ENCODE results near the gene DYNLT4.
"Not testable (repeated sequence)": the region's sequence is repeated elsewhere in the genome, so short reads cannot be mapped to it uniquely, and the experiment has no call there.

The DYNLT4 gene, protein sequence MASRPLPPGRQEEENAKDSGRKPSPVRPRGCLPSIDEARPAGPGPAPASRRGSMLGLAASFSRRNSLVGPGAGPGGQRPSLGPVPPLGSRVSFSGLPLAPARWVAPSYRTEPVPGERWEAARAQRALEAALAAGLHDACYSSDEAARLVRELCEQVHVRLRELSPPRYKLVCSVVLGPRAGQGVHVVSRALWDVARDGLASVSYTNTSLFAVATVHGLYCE

DNA sequence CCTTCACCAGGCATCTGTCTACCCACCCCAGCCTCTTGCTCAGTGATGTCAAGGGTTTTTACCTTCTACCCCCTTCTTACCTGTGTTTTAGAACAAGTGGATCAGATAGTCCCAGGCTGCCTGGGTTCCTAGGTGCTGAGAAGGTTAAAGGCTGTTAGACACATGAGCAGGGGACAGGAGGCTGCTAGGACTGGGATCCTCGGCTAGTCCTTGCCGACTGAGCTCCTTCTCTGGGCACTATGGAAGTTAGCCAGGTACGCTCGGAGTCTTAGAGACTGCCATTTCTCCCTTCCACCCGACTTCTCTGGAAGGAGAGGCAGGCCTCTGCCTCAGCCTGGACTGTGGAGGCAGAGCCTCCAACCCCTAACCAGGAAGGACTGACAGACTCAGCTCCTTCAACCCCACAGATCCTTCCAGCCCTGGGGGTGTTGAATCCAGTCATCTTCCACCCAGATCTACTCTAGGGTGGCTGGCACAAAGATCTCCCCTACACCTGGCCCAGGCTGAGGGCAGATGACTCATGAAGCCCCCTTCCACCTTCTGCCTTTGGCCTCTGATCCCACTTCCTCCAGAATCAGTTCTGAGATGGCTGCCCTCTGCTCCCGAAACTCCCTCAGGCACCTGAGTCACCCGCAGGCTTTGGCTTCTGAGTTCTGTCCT is at the start of gene DYNLT4:
TSS of gene DYNLT4 (minus strand) at position 648 of the 660 bp plus-strand sequence. CDS start 683 bp downstream, outside the sequence.
- no peak for DNase-seq

DNA sequence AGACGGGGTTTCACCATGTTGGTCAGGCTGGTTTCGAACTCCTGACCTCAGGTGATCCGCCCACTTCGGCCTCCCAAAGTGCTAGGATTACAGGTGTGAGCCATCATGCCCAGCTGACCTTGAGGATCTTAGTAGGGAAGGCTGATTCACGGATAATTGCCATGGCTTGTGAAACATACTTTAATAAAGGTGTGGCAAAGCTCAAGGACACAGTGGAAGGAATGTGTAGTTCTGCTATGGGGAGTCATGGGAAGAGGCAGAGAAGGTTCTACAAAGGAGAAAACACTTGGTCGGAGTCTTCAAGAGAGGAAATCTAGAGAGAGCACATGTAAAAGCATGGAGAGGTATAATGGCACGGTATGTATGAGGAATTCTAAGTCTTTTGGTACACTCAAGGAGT is 48.6 kb upstream of the DYNLT4 start:
- no peak for DNase-seq

DNA sequence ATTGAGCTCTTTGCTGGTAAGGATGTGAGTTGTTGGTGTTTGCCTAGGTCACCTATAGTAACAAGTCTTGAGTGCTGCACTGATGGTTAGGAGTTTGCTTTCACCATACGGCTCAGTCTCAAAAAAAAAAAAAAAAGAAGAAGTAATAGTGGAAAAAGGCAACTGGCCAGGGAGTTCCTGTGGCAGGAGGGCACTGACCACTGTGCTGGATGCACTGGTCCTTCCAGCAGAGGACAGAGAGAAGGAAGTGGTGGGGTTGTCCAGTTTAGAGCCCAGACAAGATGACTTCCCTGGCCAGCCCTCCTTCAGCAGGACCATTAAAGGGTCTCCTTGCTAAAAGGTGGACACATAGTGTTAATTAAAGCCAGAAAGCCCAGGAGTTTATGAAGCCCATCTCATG is 47.8 kb upstream of the DYNLT4 start:
- no peak for DNase-seq

DNA sequence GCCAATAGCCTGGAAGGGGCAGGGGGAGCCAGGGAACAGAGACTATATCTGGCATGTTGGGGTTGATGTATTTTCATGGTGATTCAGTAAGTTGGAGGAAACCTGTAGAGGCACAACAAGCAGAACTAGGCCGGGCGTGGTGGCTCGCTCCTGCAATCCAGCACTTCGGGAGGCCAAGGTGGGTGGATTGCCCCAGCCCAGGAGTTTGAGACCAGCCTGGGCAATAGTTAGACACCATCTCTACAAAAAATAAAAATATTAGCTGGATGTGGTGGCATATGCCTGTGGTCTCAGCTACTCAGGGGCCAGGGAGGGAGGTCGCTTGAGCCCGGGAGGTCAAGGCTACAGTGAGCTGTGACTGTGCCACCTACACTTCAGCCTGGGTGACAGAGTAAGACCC is 46.0 kb upstream of the DYNLT4 start:
- no peak for DNase-seq

DNA sequence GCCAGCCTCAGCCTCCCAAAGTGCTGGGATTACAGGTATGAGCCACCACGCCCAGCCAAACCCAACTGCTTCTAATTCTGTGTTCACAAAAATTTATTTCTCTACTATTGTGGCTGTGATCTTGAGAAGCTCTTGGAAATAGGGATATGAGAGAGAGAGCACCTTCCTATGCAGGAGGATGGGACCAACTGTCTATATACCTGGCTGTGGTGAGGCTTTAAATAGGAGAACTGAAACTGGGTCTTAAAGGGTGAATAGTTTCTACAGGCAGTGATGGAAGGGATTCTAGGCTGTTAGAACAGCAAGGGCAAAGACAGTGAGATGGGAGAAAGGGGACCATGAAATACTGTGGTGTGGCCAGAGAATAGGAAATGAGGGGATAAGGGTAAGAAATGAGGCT is 44.2 kb upstream of the DYNLT4 start:
- DNase-seq = no peak

DNA sequence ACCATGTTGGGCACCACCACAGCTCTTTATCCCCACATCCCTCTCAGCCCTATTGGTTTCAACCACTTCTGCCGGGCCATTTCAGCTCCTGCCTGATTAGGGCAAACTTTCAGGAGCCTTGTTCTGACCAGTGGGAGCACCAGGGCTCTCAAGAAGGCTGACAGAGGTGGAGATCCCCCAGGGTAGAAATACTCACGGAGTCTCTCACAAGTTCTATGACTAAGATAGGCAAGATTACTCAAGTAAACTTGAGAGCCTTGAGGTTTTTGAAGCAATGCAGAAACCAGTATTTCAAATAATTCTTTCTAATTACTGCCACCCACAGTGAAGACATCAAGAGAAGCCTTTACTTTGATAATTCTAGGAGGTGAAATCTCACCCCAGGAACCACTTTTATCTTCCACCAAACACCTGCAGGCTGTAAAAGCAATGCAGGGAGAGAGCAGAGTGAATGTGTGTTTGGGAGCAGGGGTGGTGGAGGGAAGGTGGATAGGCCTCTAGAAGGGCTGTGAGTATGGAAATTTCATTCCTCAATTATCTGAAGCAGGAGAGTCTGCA is 42.5 kb upstream of the DYNLT4 start:
- DNase-seq = no peak

DNA sequence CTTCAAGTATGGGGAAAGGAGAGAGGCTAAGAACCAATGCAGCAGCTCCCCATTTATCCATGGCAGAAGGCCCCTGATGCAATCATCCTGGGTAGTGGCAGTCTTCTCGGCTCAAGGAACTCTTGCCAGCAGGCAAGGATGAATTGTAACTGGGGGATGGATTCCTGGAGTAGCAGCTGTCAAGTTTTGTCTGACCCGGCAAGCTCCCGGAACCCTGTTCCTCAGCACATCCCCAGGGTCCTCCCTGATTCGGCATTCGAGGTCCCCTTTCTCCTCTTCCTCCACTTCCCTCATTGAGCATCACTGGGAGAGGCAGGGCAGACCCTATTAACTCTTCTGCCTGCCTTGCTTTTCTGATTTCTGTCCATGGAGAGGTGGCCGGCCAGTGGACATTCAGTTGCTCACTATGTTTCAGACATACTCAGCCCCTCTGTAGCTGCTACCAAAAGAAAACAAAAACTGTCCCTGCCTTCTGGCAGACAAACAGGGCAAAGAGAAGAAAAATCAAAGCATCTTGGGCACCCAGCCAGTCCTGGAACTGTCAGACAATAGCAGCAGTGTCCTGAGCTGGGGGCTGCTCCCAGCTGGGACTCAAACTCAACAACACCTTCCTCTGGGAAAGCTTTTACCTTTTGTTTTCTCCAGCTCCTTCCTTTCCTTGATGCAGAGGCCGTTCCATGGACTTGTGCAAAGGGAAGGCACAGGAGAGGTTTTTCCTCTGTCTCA is 41.5 kb upstream of the DYNLT4 start:
- no peak for DNase-seq

DNA sequence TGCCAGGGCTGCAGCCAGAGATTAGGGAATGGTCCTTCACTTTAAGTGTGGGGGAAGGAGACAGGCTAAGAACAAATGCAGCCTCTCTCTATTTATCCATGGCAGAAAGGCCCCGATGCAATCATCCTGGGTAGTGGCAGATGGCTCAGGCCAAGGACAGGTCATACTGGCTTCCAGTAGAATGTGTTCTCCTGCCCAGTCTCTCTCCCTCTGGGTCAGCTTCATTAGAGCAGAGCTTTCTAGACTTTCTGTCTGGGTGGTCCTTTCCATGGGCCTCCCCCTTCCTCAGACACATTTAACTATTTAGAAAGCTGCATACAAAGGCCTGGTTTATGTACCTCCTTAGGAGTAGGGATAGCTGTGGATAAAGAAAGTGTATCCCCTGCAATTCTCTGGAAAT is 40.7 kb upstream of the DYNLT4 start:
- peak; percentile 28 for DNase-seq

DNA sequence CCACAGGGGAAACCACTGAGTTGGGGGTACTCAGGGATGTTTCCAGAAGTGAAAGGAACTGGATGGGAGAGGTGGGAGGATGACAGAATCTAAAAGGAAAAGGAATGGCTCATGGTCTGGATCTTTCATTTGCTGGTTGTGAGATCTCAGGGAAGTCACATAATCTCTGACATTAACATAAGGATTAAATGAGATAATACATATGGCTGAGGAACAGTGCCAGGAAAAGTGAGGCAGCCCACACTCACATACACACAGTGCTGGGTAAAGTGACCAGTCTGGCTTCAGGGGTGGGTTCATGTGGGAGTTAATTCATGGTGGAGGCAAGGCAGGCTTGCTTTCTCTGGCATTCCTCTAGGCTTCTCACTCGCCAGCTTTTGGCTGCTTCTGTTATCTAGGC is 39.8 kb upstream of the DYNLT4 start:
- no peak for DNase-seq

DNA sequence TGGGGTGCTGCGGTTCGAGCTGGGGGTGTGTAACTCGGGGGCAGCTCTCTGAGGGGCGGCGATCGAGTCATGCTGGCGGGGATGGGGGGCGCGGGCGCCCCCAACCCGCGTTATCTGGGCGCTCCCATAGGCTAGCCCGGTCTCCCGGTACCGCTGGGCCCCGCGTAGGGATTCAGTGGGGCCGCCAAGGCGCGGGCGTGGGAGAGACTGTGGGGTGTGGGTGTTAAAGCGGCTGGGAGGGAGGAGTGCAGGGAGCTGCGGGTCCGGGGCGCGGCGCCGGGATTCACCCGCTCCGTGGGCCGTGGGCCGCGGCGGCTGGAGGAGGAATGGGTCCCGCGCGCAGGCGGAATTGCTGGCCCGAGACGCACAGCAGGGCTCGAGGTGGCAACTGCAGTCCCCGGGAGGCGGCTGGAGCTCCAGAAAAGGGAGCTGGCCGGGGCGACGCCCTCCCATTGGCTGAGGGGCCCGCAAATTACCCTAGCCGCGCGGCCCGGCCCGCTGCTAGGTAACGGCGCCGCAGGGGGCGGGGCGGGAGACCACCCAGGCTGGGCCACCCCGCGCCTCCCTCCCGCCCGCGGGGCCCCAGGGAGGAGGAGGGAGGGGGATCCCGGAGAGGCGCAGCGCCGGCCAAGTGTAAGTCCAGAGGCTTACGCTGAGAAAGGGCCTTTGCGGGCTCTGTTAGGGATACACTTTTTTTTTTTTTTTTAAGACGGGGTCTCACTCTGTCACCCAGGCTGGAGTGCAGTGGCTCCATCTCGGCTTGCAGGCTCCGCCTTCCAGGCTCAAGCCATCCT is 35.9 kb upstream of the DYNLT4 start, which contains the start of gene PTCH2:
TSS of gene PTCH2 (minus strand) at position 392 of the 794 bp plus-strand sequence. CDS start at position 71, 321 bp downstream.
- DNase-seq = peak; percentile 95

DNA sequence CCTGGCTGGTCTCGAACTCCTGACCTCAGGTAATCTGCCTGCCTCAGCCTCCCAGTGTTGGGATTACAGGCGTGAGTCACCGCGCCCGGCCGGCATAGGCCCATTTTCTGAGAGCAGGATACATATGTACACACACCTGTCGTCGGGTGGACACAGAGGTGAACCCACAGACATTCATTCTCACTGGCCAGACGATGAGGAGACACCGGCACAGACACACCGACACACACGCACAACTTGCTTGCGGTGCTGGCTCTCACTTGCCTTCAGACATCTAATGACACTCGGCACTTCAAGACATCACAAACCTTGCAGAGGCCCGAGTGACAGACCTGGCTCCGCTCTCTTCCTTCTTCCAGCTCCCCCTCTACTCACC is 35.3 kb upstream of the DYNLT4 start:
- DNase-seq = no peak

DNA sequence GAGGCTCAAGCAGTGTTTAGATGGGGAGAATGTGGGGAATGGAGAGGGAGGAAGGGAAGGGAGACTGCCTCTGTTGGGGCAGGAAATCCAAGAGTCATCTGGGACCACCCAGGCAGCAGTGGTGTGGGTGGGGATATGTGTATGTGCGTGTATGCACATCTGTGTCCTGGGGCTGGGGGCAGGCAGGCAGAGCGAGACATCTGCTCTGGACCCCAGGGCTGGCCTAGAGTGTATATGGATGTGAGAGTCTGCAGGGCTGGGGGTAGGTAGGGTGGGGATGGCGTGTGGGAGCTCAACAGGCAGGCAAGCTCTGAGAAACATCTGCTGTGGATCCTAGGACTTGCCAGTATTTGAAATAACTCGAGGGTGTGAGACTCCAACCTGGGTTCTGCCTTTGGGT is 32.4 kb upstream of the DYNLT4 start:
- DNase-seq = no peak

DNA sequence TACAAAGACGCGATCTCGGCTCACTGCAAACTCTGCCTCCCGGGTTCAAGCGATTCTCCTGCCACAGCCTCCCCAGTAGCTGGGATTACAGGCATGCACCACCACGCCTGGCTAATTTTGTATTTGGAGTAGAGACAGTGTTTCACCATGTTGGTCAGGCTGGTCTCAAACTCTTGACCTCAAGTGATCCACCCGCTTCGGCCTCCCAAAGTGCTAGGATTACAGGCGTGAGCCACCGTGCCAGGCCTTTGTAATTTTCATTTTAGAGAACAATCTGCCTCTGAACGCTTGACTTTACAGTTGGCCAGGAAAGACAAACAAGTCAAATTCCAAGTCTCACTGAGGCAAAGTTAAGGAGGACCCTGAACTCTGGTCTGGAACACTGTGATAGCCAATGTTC is 31.1 kb upstream of the DYNLT4 start:
- not testable (repeated sequence) for DNase-seq

DNA sequence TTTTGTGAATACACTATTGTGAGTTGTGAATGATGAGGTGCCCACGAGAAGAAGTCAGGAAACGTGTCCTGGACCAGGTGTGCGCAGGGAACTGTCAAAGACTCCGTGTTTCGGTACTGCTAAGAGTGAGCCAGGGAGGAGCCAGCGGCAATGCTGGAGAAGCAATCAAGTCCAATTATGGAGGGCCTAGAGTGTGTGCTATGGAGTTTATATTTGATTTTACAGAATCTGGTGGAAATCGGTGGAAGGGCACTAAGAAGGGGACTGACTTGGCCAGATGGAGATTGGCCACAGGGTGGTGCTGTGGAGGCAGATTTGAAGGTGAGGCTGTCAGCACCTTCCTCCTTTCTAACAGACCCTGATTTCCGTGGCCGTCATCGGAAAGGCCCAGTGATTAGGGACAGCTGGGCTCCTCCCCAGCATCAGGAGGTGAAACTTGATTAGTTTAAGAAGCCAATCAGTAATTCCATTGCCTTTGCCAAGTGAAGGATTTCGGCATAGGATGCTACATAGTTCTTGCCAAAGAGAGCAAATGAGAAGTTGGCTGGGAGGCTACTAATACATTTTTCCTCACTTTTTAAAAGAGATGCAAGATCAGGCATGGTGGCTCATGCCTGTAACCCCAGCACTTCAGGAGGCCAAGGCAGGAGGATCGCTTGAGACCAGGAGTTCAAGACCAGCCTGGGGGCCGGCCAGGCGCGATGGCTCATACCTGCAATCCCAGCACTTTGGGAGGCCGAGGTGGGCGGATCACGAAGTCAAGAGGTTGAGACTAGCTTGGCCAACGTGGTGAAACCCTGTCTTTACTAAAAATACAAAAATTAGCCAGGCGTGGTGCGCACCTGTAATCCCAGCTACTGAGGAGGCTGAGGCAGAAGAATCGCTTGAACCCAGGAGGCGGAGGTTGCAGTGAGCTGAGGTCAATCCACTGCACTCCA is 28.9 kb upstream of the DYNLT4 start:
- DNase-seq = peak; percentile 78

DNA sequence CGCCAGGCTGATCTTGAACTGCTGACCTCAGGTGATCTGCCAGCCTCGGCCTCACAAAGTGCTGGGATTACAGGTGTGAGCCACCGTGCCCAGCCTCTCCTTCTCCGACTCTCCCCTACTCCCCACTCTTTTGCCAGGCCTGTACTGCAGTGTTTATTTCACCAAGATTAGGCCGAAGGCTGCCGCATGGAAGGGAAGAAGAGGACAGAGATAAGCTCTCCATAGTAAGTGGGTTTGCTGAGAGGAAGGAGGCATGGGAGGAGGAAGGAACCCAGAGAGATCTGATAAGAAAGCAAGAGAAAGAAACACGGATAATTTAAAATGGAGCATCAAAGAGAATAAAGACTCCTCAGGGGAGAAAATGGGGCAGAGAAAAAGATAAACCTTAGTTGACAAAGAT is 27.2 kb upstream of the DYNLT4 start:
- DNase-seq = no peak

DNA sequence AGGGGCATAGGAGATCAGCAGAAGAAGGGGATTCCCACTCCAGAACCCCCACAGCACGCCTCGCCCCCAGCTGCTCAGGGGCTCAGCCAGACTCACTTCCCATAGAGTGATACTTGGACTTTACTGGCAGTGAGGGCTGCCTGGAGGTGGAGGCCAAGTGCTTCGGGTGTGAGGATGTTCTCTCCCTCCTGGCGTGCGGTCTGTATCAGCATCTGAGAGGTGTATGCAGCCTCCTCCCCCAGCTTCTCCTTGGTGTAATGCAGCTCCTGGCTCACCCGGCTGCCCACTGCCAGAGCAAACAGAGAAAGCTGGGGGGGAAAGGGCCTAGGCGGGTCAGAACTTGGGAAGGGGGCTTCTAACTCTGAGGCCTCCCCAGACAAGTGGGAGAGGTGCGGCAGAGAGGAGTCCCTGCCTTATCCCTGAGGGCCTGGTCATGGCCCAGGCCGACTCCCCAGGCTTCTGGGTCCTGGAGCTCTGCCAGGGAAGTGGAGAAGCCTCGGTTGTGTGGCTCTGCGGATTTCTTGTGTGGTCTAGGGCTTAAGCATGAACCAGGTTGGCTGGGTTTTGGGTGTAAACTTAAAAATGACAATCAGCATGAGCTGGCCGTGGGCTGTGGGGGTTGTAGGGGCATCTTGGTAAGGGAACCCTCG is 25.0 kb upstream of the DYNLT4 start:
- no peak for DNase-seq

DNA sequence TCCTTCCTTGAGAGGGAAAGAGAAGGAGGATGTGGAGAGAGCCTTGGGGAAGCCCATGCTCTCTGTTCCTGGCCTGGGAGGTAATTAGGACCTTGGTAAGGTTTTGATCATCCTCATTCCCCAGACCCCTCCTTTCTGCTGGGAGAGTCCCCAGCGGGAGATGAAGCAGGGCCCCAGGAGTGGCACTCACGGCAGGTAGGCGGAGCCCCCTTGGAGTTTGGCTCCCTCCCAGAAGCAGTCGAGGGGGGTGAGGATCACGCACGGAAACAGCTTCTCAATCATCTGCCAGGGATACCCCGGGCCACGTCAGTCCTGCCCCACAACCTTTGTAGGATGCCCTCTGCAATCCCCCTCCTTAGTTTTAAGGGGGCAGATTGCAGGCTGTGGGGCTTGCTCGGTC is 24.4 kb upstream of the DYNLT4 start:
- DNase-seq = no peak

DNA sequence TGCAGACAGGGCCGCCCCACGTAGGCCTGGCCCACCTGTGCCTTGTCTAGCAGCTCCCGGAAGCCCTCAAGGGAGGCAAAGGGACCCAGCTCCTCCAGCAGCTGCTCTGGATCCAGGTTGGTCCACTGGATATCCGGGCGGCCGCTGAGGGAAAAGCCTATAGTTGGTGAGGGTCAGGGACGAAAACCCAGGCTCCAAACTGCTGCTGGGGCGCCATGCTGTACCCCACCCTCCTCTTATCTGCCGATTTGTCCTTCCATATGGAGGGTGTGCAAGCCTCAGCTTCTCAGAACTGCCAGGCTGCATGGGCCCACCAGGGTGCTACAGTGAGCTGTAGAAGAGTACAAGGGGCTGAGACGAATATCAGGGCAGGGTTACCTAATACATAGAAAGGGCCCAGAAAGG is 23.8 kb upstream of the DYNLT4 start:
- no peak for DNase-seq

DNA sequence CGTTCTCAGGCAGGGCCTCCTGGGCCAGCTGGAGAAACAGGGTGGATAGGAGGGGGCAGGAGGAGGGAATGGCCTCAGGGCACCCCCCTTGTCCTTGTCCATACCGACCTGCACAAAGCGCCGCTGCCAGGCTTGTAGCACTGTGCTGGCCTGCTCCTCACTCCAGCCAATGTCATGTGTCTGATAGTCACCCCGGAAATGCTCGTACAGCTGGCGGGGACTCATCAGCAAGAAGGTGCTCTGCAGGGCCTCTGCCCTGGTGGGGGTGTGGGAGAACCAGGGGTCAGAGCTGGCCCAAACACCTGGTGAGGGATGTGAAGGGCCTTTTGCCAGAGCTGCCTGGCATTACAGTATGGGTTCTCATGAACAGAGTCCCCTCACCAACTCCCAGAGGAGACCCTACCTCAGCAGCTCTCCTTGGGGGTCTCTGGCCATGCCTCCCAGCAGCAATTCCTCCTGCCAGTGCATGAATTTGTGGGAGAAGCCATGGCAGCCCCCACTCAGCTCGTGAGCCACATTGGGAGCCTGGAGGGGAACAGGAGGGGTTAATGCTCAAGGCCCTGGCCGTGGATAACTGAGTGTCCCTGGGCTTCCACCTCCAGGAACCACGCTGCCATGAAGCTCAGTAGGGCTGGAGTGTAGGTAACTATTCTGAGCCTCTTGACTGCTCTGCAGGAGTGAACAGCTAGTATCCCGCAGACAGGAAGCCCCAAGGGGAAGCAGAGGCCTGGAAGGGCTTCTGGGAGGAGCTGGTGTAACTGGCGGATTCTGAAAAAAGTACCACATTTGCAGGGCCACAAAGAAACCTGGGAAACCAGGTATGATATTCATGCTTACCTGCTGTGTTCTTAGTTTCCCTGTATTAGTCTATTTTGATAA is 22.6 kb upstream of the DYNLT4 start:
- no peak for DNase-seq

DNA sequence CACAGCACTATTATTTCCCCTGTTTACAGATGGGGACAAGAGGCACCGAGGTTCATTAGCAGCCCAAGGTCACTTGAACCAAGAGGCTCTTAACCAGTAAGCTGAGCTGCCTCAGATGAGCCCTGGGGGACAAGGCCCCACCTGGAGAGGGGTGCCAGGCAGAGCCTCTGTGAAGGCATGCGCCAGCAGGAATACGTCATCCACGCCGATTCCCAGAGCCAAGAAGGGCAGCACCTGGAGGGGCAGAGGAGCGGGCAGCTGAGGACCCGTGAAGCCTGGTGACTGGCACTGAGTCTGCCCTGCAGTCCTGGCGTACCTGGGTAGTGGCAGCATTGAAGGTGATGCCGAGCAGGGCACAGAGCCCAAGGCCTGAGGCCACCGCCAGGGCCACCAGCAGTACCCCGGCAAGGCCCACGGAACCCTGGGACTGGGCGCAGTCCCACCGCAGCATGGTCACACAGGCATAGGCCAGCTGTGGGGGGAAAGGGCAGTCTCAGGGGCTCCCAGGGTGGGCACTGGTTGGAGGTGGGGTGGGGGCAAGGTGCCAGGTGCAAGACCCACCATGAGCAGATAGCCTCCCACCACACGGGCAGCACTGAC is 21.8 kb upstream of the DYNLT4 start:
- DNase-seq = no peak

Measured in retina (tissue), 1 donor.